Keratinocyte (primary cell): Measurements from ENCODE around the gene KLC3.

Experiments used
- EZH2 ChIP-seq: IDR thresholded peaks from one replicate; pipeline ENCODE4 v1.6.1; 2012; ENCODE audit warnings: inconsistent platforms, mild to moderate bottlenecking, low read length, moderate library complexity
- TF ChIP-seq, protein P1 (sequence below), 3 experiments: IDR thresholded peaks in 1 of 3; conservative IDR thresholded peaks in 1 of 3; optimal IDR thresholded peaks in 1 of 3; 2 replicates in 2 of 3; 3 replicates in 1 of 3; pipeline versions ENCODE3 to v1.5.1; 2011; ENCODE audit warnings: low read length in 3 of 3, mild to moderate bottlenecking in 3 of 3, moderate library complexity in 2 of 3, control low read depth in 1 of 3, inconsistent platforms in 1 of 3; ENCODE audit not compliant: insufficient read depth in 2 of 3; ENCODE audit errors: extremely low read depth in 1 of 3

DNA sequence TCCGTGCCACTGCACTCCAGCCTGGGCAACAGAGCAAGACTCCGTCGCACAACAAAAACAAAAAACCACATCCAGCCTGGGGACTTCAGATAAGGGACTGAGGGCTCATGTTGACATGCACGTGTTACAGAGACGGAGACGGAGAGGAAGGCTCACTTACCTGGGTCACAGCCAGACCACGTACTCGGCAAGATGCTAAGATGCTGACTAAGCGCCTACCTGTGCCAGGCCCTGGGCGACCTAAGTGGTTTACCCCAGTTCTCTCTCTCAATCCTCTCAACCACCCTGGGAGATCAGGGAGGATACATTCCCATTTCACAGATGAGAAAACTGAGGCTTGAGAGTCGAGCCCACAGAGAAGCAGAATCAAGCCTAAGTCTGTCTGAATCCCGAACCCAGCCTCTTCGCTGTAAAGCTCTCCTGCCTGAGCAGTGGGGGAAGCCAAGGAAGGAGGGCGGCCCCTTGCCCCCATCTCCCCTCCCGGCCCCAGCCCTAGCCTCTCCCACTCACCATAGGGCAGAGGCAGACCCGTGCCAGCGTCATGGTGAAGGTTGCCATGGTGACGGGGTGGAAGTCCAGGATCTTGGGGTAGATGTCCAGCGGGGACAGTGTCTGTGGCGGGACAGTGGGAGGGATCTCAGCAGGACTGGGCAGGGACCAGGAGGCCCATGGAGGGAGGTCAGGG lies 16.4 kb downstream of the KLC3 start:
- no peak for TF ChIP-seq EZH2
- TF ChIP-seq, protein P1, sequence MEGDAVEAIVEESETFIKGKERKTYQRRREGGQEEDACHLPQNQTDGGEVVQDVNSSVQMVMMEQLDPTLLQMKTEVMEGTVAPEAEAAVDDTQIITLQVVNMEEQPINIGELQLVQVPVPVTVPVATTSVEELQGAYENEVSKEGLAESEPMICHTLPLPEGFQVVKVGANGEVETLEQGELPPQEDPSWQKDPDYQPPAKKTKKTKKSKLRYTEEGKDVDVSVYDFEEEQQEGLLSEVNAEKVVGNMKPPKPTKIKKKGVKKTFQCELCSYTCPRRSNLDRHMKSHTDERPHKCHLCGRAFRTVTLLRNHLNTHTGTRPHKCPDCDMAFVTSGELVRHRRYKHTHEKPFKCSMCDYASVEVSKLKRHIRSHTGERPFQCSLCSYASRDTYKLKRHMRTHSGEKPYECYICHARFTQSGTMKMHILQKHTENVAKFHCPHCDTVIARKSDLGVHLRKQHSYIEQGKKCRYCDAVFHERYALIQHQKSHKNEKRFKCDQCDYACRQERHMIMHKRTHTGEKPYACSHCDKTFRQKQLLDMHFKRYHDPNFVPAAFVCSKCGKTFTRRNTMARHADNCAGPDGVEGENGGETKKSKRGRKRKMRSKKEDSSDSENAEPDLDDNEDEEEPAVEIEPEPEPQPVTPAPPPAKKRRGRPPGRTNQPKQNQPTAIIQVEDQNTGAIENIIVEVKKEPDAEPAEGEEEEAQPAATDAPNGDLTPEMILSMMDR (optimal IDR thresholded peaks at IDR 0.05 in 1 of 3, IDR thresholded peaks at IDR 0.05 in 1 of 3, conservative IDR thresholded peaks at IDR 0.05 in 1 of 3; ENCODE audit: extremely low read depth in 1 of 3, insufficient read depth in 2 of 3, low read length in 3 of 3): no peak
